NCI-H1436 (cell line): ENCODE data around the gene PANX2.
"Not testable (repeated sequence)": the region's sequence is repeated elsewhere in the genome, so short reads cannot be mapped to it uniquely, and the experiment has no call there.

ENCODE experiments used
- DNase-seq: peaks from one replicate; lab custom pipeline; 2025; lab: John Stamatoyannopoulos, UW

Gene PANX2

DNA sequence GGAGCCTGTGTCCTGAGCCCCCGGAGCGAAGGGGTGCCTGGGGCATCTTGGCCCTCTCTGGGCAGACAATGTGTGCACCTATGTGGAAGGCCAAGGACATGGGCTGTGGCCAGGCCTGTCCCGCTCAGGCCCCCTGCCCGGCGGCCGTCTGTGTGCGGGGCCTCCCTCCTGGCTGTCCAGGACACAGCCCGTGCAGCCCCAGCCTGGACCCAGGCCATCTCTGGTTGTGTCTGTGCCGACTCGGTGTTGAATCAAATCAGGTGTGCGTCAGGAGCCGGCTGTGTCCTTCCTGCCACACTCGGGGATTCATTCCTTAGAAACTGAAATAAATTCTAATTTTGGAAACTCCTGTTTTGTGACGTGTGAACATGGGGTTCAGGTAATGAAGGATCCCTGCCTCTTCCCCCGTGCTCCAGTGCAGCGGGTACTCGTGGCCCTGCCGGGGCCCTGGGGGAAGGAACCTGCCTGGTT, 28.8 kb downstream of the PANX2 start:
- DNase-seq, result no peak

DNA sequence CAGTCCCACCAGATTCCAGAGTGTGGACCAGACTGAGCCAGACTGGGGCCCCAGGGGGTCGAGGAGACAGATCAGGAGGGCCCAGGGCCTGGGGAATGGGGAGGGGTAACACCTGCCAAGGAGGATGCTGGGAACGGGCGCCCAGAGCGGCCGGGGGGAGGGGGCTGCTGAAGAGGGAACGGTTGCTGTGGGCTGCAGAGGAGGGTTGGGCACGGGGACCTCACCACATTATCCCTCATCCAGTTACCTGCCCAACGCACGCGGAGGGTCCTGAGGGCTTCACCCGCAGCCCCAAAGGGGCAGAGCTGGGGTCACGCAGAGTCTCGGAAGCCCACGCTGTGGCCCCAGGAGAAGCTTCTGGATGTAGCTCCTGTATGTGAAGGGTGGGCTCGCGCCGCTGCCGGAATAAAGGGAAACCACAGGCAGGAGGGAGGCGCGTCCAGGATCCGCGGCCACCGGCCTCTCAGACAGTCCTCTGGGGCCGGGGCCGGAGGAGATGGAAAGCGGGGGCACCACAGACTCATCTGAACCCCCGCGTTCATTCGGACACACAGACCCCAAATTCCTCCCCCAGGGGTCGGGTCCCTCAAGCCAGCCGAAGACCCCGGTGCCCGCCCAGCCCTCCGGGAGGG, 29.4 kb downstream of the PANX2 start:
- no peak for DNase-seq

DNA sequence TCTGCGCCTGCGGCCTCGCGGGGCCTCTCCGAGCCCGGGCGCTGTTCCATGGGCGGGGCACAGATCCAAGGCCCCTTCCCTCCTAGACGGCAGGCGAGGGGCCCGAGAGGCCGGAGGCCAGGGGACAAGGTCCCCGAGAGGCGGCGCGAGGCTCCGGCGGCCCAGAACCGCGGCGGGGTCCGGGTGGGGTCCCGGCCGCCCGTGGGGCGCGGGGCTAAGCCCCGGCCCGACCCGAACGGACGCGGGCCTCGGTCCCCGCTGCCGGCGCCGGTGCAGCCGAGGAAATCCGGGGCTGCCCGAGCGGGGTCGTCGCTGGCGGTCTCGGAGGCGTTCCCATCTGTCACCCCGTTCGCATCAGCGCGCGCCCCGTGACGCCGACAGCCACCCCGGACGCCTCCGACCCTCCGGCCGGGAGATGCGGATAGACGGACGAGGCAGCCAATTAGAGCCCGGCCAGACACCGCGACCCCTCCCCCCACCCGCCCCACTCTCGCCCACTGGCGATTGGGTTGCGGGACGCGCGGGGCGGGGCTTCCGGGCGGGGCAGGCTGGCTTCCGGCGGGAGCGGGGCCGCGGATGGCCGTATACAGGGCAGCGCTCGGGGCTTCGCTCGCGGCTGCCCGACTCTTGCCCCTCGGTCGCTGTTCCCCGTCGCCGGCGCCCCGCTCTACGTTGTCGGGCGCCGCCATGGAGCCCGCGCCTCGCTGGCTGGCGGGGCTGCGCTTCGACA, 30.1 kb downstream of the PANX2 start, which contains the start of gene SELENOO:
Gene SELENOO, plus strand, starts transcription at position 551 of the 730 bp plus-strand sequence. Its CDS starts 26 bp downstream, at position 577.
- DNase-seq, result peak; percentile 89

DNA sequence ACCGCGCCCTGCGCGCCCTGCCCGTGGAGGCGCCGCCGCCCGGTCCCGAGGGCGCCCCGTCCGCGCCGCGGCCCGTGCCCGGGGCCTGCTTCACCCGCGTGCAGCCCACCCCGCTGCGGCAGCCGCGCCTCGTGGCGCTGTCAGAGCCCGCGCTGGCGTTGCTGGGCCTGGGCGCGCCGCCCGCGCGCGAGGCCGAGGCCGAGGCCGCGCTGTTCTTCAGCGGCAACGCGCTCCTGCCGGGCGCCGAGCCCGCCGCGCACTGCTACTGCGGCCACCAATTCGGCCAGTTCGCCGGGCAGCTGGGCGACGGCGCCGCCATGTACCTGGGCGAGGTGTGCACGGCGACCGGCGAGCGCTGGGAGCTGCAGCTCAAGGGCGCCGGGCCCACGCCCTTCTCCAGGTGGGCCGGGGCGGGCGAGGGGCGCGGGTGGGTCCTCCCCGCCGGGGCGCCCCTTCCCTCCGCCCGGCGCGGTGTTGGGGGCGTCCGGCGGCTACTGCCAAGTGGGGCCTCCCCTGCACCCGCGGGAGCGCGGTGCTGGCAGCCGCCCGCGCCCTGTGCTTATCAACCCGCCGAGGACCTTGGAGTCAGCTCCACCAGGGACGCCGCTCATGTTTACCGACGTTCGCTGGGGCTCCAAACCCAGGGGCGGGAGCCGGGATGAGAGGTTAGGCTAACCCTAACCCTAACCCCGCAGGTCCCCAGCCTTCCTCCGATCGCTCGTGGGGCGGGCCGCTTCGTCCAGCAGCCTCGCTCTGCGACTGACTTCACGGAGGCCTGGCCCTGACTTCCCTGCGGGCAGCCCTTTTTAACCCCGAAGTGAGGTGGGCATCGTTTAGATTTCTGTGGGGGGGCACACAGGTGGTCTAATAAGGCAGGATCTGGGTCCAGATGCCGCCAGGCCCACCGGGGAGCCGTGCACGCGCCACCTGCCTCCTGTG, 30.9 kb downstream of the PANX2 start:
- DNase-seq, result no peak

DNA sequence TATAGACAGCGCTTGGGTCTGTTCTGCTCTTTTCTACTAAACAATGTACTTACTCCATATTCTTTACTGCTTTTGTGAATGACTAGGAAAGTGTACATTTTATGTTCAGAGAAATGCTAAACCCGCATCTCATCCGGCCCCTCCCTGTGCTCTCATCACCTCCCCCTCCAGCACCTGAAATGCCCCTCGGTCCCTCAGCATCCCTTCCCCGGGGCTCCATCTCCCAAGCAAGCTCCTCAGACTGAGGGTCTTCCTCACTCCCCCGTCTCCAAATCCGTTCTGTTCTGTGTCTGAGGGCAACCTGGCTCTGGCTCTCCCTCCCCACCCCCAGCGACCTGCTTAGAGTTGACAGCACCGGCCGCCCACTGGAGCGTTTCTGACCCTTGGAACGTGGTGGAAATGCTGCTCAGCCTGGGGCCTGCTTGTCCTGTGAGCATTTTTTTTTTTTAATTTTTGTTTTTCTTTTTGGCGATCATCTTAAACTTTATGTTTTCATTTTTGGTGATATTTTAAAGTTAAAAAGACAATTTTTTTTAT, 31.7 kb downstream of the PANX2 start:
- no peak for DNase-seq

DNA sequence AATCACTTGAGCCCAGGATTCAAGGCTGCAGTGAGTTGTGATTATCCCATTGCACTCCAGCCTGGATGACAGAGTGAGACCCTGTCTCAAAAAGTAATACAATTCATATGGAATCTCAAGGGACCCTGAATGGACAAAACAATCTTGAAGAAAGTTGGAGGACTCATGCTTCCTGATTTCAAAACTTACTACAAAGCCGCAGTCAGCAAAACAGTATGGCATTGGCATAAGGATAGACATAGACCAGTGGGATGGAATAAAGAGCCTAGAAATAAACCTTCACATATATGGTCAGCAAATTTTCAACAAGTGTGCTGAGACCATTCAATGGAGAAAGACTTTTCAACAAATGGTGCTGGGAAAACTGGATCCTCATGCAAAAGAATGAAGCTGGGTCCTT, 32.8 kb downstream of the PANX2 start:
- no peak for DNase-seq

DNA sequence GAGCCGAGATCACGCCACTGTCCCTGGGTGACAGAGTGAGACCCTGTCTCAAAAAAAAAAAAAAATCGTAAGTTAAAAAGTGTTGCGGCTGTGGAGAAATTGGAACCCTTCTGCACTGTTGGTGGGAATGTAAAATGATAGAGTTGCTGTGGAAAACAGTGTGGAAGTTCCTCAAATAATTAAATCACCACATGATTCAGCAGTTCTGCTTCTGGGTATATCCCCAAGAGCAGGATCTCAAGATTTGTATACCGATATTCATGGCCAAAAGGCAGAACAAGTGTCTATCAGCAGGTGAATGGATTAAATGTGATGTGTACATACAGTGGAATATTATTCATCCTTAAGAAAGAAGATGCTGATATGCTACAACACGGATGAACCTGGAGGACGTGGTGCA, 34.0 kb downstream of the PANX2 start:
- DNase-seq, result no peak

DNA sequence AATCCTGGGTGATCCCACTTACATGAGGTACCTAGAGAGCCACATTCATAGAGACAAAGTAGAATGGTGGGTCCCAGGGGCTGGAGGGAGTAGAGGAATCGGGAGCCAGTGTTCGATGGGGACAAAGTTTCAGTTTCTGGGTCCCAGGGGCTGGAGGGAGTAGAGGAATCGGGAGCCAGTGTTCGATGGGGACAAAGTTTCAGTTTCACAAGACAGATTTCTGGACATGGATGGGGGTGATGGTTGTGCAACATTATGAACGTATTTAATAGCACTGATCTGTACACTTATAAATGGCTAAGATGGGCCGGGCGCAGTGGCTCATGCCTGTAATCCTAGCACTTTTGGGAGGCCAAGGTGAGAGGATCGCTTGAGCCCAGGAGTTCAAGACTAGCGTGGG, 34.5 kb downstream of the PANX2 start:
- DNase-seq, result not testable (repeated sequence)

DNA sequence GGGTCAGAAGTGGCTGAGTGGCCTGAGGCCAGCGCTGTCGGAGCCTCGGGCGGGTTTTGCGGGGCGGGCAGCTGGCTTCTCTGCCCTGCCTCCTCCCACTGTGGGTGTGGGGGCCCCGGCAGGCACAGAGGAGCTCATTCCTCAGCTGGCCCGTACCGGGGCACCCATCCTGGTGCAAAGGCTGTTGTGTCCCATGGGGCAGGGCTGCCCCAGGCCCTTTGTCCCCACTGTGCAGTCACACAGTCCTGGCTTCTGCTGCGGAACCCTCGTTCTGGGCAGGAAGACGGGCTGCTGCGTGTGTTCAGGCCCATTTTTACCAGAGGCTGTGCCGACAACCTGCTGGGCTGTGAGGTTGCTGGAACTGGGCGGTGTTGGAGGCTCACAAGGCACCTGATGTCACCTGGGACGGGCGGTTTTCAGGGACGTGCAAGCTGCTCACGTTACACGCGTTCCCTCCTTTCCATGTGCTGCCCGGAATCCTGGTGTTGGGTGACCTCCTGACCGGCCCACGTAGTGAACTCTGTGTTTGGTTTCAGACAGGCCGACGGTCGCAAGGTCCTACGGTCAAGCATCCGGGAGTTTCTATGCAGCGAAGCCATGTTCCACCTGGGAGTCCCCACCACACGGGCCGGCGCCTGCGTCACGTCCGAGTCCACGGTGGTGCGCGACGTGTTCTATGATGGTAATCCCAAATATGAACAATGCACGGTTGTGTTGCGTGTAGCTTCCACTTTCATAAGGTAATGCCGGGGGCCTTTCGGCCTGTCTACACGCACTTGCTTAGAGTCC, 35.4 kb downstream of the PANX2 start:
- no peak for DNase-seq

DNA sequence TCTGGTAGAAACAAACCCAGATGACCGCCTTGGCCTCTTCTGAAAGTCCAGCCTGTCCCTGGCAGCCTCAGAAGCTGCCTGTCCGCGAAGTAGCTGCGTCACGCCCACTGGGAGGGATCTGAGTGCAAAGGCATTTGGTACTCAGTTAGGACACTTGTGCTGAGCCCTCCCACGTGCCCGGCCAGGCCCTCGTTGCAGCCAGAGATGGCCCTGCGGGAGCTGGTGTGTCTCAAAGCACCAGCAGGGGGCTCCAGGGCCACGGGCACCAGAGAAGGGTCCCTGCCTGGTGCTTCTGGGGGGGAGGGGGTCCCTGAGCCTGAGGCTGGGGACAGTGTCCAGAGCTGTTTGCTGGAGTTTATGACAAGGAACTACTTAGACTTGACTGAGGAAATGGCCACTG, 36.1 kb downstream of the PANX2 start:
- DNase-seq, result no peak

DNA sequence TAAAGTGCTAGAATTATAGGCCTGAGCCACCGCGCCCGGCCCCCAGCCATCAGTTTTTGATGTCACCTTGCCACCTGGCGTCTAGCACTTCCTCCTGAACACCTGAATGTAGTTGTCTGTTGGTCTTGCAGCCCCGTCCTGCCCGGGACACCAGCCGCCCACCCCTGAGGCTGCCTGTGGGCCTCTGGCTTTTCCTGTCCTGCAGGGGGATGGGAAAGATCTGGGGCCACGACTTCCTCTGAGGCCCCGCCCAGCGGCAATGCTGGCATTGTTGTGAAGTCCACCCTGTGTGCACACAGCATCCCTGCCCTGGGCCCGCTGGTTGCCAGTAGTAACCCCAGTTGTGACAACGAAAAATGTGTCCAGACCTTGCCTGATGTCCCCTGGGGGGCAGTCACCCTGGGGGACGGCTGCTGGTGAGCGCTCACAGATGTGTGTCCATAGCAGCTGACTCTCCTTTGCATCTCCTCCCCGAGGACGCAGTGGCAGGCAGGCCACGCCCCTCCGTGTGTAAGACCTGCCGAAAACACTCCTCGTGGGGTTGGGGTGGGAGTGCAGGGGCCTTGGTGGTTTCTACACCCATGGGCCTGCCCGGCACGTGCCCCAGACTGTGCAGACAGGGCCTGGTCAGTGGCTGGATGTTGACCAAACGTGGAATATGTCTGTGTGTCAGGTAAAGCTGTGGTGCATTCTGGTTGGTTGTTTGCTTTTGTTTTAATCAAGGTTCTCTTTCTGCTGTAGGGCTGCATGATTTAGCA, 37.0 kb downstream of the PANX2 start:
- DNase-seq, result no peak

DNA sequence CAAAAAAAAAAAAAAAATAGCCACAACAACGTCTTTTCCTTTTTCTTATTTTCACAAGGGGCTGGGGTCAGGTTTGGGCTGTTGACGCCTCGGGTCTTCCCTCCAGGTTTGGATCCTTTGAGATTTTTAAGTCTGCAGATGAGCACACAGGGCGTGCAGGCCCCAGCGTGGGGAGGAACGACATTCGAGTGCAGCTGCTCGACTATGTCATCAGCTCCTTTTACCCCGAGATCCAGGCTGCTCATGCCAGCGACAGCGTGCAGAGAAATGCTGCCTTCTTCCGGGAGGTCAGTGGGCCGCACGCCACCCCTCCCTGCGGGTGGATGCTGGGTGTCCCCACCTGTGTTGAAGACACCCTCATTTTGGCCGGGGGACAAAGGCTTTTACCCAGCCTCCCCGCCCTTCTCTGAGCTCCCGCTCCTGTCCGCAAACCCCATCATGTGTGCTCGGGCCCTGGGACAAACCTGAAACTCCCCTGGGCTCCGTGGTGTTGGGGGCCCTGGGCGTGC, 38.0 kb downstream of the PANX2 start:
- DNase-seq, result no peak

DNA sequence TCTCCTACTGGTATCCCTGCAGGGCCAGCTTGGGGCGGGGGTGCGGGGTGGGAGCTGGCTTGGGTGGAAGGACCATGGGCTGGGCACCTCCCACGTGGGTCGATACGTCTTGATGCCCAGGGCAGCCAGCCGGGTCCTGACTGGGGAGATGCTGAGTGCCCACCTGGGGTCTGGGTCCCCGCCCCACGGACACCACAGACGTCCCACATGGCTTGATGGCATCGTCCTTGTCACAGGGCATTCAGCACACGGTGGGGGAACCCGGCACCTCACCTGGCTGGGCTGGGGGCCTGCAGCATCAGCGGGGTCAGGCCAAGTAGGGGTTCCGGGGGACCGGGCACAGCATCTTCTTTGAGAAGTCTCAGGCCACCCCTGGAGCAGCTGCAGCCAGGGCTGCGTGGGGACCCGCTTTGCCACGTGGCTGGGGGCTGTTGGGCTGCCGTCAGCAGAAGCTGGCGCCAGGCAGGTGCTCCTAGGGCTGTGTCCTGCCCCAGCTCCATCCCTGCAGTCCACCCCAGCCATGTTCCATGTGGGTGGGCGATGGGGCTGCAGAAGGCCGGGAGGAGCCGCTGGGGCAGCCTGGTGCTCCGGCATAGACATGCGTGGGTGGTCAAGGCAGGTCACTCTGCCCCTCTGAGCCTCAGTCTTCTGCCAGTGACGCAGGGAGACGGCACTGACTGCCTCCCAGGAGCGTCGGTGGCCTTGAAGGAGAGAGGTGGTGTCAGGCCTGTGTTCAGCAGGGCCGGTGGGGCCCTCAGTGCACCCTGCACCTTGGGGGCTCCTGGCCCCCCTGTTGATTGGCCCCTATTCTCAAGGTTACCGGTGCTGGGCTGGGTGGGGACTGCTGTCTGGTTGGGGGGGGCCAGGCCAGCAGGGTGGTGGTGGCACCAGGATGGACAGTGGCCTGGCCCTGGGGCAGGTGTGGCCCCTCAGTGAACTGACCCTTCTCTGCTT, 38.7 kb downstream of the PANX2 start:
- DNase-seq, result no peak

DNA sequence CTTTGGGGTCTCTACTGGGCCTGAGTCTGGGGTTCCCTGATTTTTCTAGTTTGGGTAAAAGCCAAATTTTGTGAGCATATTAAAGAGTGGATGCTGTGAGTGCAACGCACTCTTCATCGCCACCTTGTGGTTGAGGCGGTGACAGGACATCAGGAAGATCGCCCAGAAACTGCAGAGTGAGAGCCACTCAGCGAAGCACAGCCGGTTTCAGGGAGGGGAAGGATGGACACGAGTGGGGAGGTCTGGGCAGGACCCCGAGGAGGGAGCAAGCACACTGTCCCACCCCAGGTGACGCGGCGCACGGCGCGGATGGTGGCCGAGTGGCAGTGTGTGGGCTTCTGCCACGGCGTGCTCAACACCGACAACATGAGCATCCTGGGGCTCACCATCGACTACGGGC, 39.4 kb downstream of the PANX2 start:
- DNase-seq, result peak; percentile 60

DNA sequence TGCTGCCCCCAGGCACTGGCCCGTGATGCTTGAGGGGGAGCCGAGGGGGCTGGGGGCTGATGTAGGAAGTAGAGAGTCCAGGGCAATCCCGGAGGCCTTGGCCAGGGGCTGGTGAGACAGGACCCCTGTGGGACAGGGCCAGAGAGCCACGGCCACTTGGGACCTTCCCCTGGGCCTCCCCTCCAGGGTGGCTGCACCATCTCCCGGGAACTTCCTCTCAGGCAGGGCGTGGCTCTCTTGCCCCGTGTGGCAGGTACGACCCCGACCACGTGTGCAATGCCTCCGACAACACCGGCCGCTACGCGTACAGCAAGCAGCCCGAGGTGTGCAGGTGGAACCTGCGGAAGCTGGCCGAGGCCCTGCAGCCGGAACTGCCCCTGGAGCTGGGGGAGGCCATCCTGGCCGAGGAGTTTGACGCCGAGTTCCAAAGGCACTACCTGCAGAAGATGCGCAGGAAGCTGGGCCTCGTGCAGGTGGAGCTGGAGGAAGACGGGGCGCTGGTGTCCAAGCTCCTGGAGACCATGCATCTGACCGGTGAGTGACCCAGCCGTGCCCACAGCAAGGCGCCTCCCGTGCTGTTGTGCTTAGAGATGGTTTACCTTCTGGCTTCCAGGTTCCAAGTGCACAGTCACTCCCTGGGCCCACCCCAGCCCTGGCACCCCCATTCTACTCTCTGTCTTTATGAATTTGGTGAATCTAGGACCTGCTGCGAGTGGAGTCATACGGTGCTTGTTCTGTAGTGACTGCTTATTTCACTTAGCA, 40.0 kb downstream of the PANX2 start:
- no peak for DNase-seq

DNA sequence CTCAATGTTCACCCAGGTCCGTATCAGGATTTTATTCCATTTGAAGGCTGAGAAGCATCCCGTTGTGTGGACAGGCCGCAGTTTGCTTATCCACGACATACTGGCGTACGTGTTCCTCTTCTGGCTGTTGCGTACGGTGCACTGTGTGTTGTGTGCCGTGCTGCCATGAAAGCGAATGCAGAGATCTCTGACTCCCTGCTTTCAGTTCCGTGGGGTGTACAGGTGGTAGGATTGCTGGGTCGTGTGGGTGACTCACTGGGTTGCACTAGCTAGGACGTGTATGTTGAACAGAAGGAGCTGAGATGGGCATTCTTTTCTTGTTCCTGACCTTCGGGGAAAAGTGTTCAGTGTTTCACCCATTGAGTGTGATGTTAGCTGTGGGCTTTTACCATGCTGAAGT, 40.6 kb downstream of the PANX2 start:
- no peak for DNase-seq

DNA sequence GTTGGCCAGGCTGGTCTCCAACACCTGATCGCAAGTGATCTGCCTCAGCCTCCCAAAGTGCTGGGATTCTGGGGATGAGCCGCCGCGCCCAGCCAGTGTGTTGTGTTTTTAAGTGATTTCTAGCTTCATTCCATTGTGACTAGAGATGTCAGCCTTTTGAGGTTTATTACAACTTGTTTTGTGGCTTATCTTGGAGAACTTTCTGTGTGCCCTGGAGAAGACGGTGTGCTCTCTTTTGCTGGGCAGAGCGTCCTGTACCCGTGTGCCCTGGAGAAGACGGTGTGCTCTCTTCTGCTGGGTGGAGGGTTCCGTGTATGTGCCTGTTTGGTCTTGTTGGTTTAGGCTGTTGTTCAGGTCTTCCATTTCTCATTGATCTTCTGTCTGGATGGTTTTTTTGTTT, 42.7 kb downstream of the PANX2 start:
- no peak for DNase-seq

DNA sequence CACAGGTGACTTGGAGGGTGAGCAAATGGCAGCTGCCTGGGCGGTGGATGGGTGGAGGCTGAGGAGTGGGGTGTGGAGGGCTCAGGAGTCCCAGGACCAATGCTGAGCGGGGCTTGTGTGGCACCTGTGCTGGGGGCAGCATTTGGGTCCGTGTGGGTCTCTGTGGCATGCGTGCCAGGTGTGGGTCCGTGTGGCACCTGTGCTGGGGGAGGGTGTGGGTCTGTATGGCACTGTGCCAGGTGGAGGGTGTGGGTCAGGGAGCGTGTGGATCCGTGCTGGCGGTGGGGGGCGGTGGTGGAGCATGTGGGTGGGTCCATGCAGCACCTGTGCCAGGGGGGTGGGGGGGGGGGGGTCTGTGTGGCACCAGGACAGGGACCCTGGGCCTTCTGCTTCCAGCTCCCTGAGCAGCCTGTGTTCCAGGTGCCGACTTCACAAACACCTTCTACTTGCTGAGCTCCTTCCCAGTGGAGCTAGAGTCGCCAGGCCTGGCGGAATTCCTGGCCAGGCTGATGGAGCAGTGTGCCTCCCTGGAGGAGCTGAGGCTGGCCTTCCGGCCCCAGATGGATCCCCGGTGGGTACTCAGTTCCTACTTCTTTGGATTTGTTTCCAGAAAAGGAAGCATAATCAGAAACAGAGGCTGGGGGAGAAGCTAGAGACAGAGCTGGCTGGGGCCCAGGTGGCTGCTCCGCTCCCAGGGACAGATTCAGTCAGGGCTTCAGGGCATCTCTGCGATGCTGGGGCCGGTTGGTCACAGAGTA, 44.9 kb downstream of the PANX2 start:
- no peak for DNase-seq
